Keratinocyte (primary cell): ENCODE data around the gene CIAPIN1. TPM values are rescaled to one million over a fixed set of nuclear protein-coding genes. Genes with fewer than 3 reads are reported as not detected.

Source experiments
- DNase-seq: peaks from one replicate; pipeline ENCODE4 v3.0.0-alpha.2; 2011; ENCODE audit warnings: low read depth, missing footprints, low spot score
- FAIRE-seq: peaks from 2 replicates; lab custom pipeline; 2011; peaks lifted over from hg19 to GRCh38; lab: Jason Lieb, UNC
- H2AFZ ChIP-seq: 2 replicates; pipeline ENCODE4 v1.6.0; 2012; ENCODE audit warnings: low read length, control low read depth, inconsistent platforms; ENCODE audit not compliant: control insufficient read depth
- H3K27ac ChIP-seq: 2 replicates; pipeline ENCODE4 v1.5.1; 2011; ENCODE audit warnings: low read length; ENCODE audit not compliant: control insufficient read depth, insufficient read depth
- H3K27me3 ChIP-seq: 3 replicates; pipeline ENCODE4 v1.6.0; 2011; ENCODE audit warnings: low read length; ENCODE audit not compliant: control insufficient read depth, insufficient read depth; ENCODE audit errors: extremely low read depth
- H3K36me3 ChIP-seq, 2 experiments: 2 replicates in 1 of 2; 3 replicates in 1 of 2; pipeline ENCODE4 v1.5.1; 2011; ENCODE audit warnings: low read length in 2 of 2, mild to moderate bottlenecking in 1 of 2; ENCODE audit not compliant: control insufficient read depth in 2 of 2, insufficient read depth in 2 of 2; ENCODE audit errors: extremely low read depth in 1 of 2
- H3K4me1 ChIP-seq: 3 replicates; pipeline ENCODE4 v1.5.1; 2011; ENCODE audit warnings: low read length; ENCODE audit not compliant: control insufficient read depth, insufficient read depth; ENCODE audit errors: extremely low read depth
- H3K4me2 ChIP-seq: 3 replicates; pipeline ENCODE4 v1.6.0; 2011; ENCODE audit warnings: low read depth, low read length; ENCODE audit not compliant: control insufficient read depth, insufficient read depth; ENCODE audit errors: extremely low read depth
- H3K4me3 ChIP-seq, 3 experiments: fragments of 200-600 bp in 1 of 3; sonication (generic) in 1 of 3; 2 replicates in 2 of 3; 3 replicates in 1 of 3; pipeline ENCODE4 v1.5.1; 2011 to 2016; ENCODE audit warnings: low read length in 3 of 3, mild to moderate bottlenecking in 3 of 3, control low read depth in 2 of 3, inconsistent platforms in 1 of 3, low read depth in 1 of 3, mixed read lengths in 1 of 3, mixed run types in 1 of 3, moderate library complexity in 1 of 3; ENCODE audit not compliant: control insufficient read depth in 2 of 3, insufficient read depth in 2 of 3; ENCODE audit errors: extremely low read depth in 1 of 3
- H3K79me2 ChIP-seq: 2 replicates; pipeline ENCODE4 v1.6.0; 2012; ENCODE audit warnings: low read length; ENCODE audit not compliant: control insufficient read depth, insufficient read depth
- H3K9ac ChIP-seq: 3 replicates; pipeline ENCODE4 v1.6.0; 2011; ENCODE audit warnings: low read length; ENCODE audit not compliant: control insufficient read depth, insufficient read depth; ENCODE audit errors: extremely low read depth
- H3K9me1 ChIP-seq: 3 replicates; pipeline ENCODE4 v1.6.0; 2011; ENCODE audit warnings: low read length; ENCODE audit not compliant: control insufficient read depth, insufficient read depth; ENCODE audit errors: extremely low read depth
- H3K9me3 ChIP-seq: 2 replicates; pipeline ENCODE4 v1.5.1; 2012; ENCODE audit warnings: low read depth, low read length; ENCODE audit not compliant: control insufficient read depth
- H4K20me1 ChIP-seq: 3 replicates; pipeline ENCODE4 v1.6.0; 2011; ENCODE audit warnings: low read length; ENCODE audit not compliant: control insufficient read depth, insufficient read depth; ENCODE audit errors: extremely low read depth
- EZH2 ChIP-seq: IDR thresholded peaks from one replicate; pipeline ENCODE4 v1.6.1; 2012; ENCODE audit warnings: inconsistent platforms, mild to moderate bottlenecking, low read length, moderate library complexity
- dilution Hi-C: fragments of 300-500 bp; cut with MboI; formaldehyde crosslinking; loops from one replicate; pipeline ENCODE4 v1.7.0; 2020; ENCODE audit warnings: low sequenced_read_pairs; ENCODE audit not compliant: extremely low pct_ligation_motif_present
- polyA plus RNA-seq, 5 experiments: library from polyadenylated mRNA; depleted of rRNA in 3 of 5; stranded (reverse) in 3 of 5; stranded (forward) in 1 of 5; unstranded in 1 of 5; fragments of >200 nt; gene quantifications; 1 replicate in 1 of 5; 2 replicates in 3 of 5; 3 replicates in 1 of 5; pipeline versions ENCODE4 v1.2.1 to v1.2.3, GENCODE V29; 2011 to 2012; ENCODE audit warnings: missing spikeins in 2 of 5, low read depth in 1 of 5, low replicate concordance in 1 of 5
- TF ChIP-seq, protein P1 (sequence below), 3 experiments: IDR thresholded peaks in 1 of 3; conservative IDR thresholded peaks in 1 of 3; optimal IDR thresholded peaks in 1 of 3; 2 replicates in 2 of 3; 3 replicates in 1 of 3; pipeline versions ENCODE3 to v1.5.1; 2011; ENCODE audit warnings: low read length in 3 of 3, mild to moderate bottlenecking in 3 of 3, moderate library complexity in 2 of 3, control low read depth in 1 of 3, inconsistent platforms in 1 of 3; ENCODE audit not compliant: insufficient read depth in 2 of 3; ENCODE audit errors: extremely low read depth in 1 of 3

The CIAPIN1 gene
- polyA plus RNA-seq, 1 donor (not counting 4 experiments of a cell fraction or from before 2014, with no cell fraction given) = 75.4 TPM

DNA sequence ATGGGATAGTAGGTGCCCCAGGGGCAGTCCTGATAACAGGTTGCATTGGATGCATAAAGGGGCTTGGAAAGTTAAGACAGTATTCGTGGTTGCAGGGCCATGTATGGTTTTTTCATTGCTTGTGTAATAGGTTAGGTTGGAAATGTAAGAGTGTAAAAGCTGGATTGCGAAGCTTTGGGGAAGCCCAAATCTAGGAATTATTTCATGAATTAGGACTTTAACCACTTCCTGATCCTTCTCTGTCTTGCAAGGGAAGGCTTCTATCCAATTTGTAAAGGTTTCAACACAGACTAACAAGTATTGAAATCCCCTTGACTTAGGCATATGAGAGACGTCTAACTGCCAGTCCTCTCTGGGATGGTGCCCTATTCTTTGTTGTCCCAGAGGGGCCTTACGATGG lies 50.4 kb downstream of the CIAPIN1 start:
- dilution Hi-C loops = no loop called here
- H3K79me2 ChIP-seq = no peaks in the 10 kb centered on the region
- no peak for TF ChIP-seq EZH2
- TF ChIP-seq, protein P1, sequence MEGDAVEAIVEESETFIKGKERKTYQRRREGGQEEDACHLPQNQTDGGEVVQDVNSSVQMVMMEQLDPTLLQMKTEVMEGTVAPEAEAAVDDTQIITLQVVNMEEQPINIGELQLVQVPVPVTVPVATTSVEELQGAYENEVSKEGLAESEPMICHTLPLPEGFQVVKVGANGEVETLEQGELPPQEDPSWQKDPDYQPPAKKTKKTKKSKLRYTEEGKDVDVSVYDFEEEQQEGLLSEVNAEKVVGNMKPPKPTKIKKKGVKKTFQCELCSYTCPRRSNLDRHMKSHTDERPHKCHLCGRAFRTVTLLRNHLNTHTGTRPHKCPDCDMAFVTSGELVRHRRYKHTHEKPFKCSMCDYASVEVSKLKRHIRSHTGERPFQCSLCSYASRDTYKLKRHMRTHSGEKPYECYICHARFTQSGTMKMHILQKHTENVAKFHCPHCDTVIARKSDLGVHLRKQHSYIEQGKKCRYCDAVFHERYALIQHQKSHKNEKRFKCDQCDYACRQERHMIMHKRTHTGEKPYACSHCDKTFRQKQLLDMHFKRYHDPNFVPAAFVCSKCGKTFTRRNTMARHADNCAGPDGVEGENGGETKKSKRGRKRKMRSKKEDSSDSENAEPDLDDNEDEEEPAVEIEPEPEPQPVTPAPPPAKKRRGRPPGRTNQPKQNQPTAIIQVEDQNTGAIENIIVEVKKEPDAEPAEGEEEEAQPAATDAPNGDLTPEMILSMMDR (optimal IDR thresholded peaks at IDR 0.05 in 1 of 3, IDR thresholded peaks at IDR 0.05 in 1 of 3, conservative IDR thresholded peaks at IDR 0.05 in 1 of 3; ENCODE audit: extremely low read depth in 1 of 3, insufficient read depth in 2 of 3, low read length in 3 of 3) = no peak

DNA sequence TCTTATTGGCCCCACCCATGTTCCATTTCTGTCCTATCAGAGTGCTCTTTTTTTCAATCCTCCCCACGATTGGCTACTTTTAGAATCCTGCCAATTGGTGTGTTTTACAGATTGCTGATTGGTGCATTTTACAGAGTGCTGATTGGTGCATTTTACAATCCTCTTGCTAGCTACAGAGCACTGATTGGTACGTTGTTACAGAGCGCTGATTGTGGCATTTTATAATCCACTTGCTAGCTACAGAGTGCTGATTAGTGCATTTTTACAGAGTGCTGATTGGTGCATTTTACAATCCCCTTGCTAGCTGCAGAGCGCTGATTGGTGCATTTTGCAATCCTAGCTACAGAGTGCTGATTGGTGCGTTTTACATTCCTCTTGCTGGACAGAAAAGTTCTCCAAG lies 52.2 kb downstream of the CIAPIN1 start:
- Histone ChIP-seq H3K4me1 (peaks cover 7% of the 10 kb centered on the region), H3K4me3 (no peak overlapping the region), H3K9me1 (peaks cover 2% of the 10 kb centered on the region), H3K36me3 (no peaks in the 10 kb centered on the region), H3K27ac (no peak overlapping the region), H3K9ac (no peak overlapping the region), H2AFZ (no peak overlapping the region), H3K27me3 (peaks cover 14% of the 10 kb centered on the region), H4K20me1 (no peaks in the 10 kb centered on the region), H3K79me2 (no peaks in the 10 kb centered on the region), H3K4me2 (no peak overlapping the region), H3K9me3 (no peaks in the 10 kb centered on the region)
- TF ChIP-seq, protein P1 (optimal IDR thresholded peaks at IDR 0.05 in 1 of 3, IDR thresholded peaks at IDR 0.05 in 1 of 3, conservative IDR thresholded peaks at IDR 0.05 in 1 of 3; ENCODE audit: extremely low read depth in 1 of 3, insufficient read depth in 2 of 3, low read length in 3 of 3) = no peak
- TF ChIP-seq EZH2 = no peak
- dilution Hi-C loops = no loop called here
- DNase-seq (no peak), FAIRE-seq (no peak)

More for the DNA sequence above, 50.4 kb downstream of the CIAPIN1 start:
- H3K9ac ChIP-seq = no peak overlapping the region
- H3K4me2 ChIP-seq = no peak overlapping the region
- H3K27ac ChIP-seq = no peak overlapping the region
- peaks cover 7% of the 10 kb centered on the region for H3K4me1 ChIP-seq
- H4K20me1 ChIP-seq = no peaks in the 10 kb centered on the region
- no peaks in the 10 kb centered on the region for H3K36me3 ChIP-seq
- peaks cover 2% of the 10 kb centered on the region for H3K9me1 ChIP-seq
- H3K4me3 ChIP-seq = no peak overlapping the region
- H3K27me3 ChIP-seq = peaks cover 5% of the 10 kb centered on the region
- FAIRE-seq (no peak), DNase-seq (no peak)
- H2AFZ ChIP-seq = no peak overlapping the region
- H3K9me3 ChIP-seq = no peaks in the 10 kb centered on the region
